Activated naive CD4-positive, alpha-beta T cell treated with anti-CD3 and anti-CD28 coated beads, Interleukin-2, amount 50 U/mL, for 72 hours (primary cell): ENCODE measurements around the gene COL25A1. TPM values are rescaled to one million over a fixed set of nuclear protein-coding genes. Genes with fewer than 3 reads are reported as not detected.
A peak's percentile ranks its signal among the peaks of the same experiment; 100 is the strongest.

Experiments used
- ATAC-seq, 2 donors: fragments of 150-1000 bp; cut with Tn5 transposase; 2 replicates each; pipeline ENCODE4 v1.10.0; 2021; ENCODE audit warnings: mild to moderate bottlenecking in 2 of 2, moderate library complexity in 2 of 2
- DNase-seq, 2 donors: peaks; one replicate each; pipeline ENCODE4 v3.0.0; 2021 to 2022; ENCODE audit warnings: low spot score in 2 of 2
- H3K27ac Mint-ChIP-seq, 2 donors: one replicate each; pipeline ENCODE4 v1.8.0; 2022; ENCODE audit warnings: mild to moderate bottlenecking in 2 of 2, mixed read lengths in 2 of 2
- H3K36me3 Mint-ChIP-seq, 2 donors: one replicate each; pipeline ENCODE4 v1.8.0; 2022; ENCODE audit warnings: mixed read lengths in 2 of 2
- H3K9me3 Mint-ChIP-seq, 2 donors: one replicate each; pipeline ENCODE4 v1.8.0; 2022; ENCODE audit warnings: mixed read lengths in 2 of 2
- total RNA-seq, 2 donors: library from RNA; stranded (reverse); gene quantifications; one replicate each; pipeline ENCODE4 v1.2.3, GENCODE V29; 2022

The COL25A1 gene
- total RNA-seq, 2 donors from 2014 or later: not detected

- ATAC-seq (no peak), DNase-seq (no peak)
- Mint-ChIP-seq H3K27ac (no peak overlapping the region), H3K36me3 (no peaks in the 10 kb centered on the region), H3K9me3 (no peaks in the 10 kb centered on the region)
Measured at GRCh38 chr4:109205186-109205585, 97.3 kb downstream of the COL25A1 start.

- H3K36me3 Mint-ChIP-seq: no peaks in the 10 kb centered on the region
- DNase-seq (no peak), ATAC-seq (no peak)
- no peaks in the 10 kb centered on the region for H3K9me3 Mint-ChIP-seq
- no peak overlapping the region for H3K27ac Mint-ChIP-seq
Measured at GRCh38 chr4:109199585-109199984, 102.9 kb downstream of the COL25A1 start.

DNA sequence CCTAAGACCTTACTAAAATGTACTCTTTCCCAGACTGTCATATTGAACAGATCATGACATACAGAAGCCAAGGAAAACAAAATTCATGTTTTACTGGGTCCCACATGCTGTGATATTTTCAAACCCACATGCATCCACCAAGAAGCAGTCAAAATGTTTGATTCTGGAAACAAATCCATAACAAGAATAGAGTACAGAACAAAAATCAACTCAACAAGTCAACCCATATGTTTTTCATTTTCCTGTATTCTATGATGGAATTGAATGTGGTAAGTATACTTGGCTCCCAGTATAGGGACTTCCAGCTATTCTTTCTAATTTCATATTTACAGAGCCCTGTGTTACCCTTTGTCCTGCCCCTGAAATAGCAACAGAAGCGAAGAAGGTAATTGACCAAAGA lies 106.8 kb downstream of the COL25A1 start:
- DNase-seq: no peak

GRCh38 chr4:109191216-109191615 lies 111.2 kb downstream of the COL25A1 start:
- DNase-seq (no peak), ATAC-seq (no peak)
- Mint-ChIP-seq H3K27ac (no peak overlapping the region), H3K9me3 (no peaks in the 10 kb centered on the region), H3K36me3 (no peaks in the 10 kb centered on the region)

More for the DNA sequence above, 106.8 kb downstream of the COL25A1 start:
- H3K36me3 Mint-ChIP-seq: no peaks in the 10 kb centered on the region
- no peak overlapping the region for H3K27ac Mint-ChIP-seq
- H3K9me3 Mint-ChIP-seq: no peaks in the 10 kb centered on the region
- no peak for ATAC-seq

DNA sequence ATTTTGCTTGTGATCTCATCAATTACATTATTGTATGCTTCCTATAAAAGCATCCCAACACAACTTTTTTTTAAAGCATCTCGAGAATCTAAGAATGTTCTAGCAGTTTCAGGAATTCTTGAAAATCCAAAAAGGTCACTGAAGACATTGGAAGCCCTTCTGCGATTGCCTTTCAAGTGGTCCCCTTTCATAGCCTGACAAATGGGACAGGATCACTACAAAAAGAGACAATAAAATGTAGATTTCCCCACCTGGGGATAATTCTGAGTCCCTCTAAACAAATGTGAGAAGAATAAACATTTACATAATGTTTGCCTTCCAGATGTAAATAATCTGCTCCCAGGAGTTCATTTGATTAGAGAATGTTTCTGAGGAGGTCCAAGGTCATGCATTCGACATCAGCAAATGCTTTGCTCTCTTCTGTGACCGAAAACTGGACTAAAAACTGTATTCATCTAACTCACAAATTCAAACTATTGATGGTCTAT lies 116.0 kb downstream of the COL25A1 start:
- DNase-seq: no peak
- no peaks in the 10 kb centered on the region for H3K9me3 Mint-ChIP-seq
- H3K36me3 Mint-ChIP-seq: no peaks in the 10 kb centered on the region

DNA sequence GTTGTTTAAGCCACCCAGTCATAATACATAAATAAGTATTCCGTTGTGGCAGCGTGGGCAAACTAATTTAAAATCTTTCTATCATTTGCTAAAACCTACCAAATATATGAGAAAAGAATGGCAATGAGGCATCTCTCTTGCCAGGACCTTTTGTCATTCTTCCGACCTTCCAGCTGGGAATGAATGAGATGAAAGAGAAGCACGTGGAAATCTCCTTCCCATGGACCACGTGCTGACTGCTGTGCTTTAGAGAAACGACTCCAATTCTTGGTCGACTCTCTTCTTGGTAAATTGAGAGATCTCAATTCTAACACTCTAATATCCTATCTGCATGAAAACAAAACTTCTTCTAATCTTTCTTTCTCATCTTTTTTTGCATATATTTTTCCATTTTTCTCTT lies 116.5 kb downstream of the COL25A1 start:
- no peaks in the 10 kb centered on the region for H3K36me3 Mint-ChIP-seq
- H3K27ac Mint-ChIP-seq: no peak overlapping the region
- ATAC-seq (no peak), DNase-seq (no peak)
- no peaks in the 10 kb centered on the region for H3K9me3 Mint-ChIP-seq

More for the DNA sequence above, 116.0 kb downstream of the COL25A1 start:
- ATAC-seq: no peak
- no peak overlapping the region for H3K27ac Mint-ChIP-seq

DNA sequence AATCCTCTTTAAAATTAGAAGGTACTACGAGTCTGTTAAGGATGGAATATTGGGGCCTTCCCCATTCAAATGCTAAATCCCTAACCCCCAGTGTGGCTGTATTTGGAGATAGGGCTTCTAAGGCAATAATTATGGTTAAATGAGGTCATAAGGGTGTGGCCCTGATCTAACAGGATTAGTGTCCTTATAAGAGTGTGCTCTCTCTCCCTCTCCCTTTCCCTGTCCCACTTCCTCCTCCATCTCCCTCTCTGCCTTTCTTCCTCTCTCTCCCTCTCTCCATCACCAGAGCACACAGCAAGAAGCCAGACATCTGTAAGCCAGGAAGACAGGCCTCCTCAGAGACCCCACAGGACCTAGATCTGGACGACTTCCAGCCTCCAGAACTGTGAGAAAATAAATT lies 116.9 kb downstream of the COL25A1 start:
- DNase-seq: no peak
- no peak for ATAC-seq
- H3K27ac Mint-ChIP-seq: no peak overlapping the region
- no peaks in the 10 kb centered on the region for H3K36me3 Mint-ChIP-seq
- no peaks in the 10 kb centered on the region for H3K9me3 Mint-ChIP-seq

DNA sequence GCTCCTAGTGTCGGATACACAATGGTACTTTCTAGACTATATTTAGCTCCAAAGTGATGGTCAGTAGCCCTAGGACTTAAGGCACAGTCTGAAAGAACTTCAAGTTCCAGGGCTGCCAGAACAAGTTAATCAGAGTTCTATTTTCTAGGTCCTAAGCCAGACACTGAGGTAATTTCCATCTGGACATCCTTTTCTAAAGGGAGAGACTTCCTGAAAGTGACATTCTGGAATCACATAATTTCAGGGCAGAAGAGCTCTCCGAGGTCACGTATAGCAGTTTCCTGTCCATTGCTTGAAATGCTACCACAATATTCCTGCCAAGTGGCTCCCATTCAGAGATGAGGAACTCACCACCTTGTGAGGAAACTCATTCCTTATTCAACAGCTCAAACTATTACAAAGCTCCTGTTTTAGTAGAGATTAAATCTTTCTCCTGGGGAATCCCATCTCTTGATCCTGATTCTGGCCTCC lies 117.9 kb downstream of the COL25A1 start:
- H3K27ac Mint-ChIP-seq: no peak overlapping the region
- H3K36me3 Mint-ChIP-seq: no peaks in the 10 kb centered on the region
- no peak for DNase-seq
- no peaks in the 10 kb centered on the region for H3K9me3 Mint-ChIP-seq
- no peak for ATAC-seq

DNA sequence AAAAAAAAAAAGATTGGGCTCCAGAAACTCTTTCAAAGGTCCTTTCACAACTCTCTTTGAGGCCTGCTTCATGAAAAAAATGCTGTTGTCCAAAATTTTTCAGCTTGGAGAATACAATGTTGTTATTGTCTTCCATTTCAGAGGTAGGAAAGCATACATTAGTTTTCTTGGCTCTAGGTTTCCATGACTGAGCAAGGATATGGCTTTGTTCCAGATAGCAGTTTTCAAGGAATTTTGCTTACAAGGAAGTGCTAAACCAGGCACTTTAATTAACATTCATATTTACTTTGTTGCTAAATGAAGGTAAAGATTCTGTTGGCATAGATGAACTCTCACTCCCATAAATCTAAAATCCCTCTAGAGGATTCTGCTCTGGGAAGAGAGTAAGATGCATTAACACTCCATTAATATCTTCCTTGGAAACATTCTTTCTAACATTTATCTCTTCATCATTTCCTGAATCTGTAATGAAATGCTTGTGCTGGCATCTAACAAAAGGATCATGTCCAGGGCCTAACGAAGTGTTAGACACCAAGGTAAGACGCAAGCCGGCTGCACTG lies 118.4 kb downstream of the COL25A1 start:
- DNase-seq (no peak), ATAC-seq (no peak)
- no peaks in the 10 kb centered on the region for H3K9me3 Mint-ChIP-seq
- no peaks in the 10 kb centered on the region for H3K36me3 Mint-ChIP-seq
- no peak overlapping the region for H3K27ac Mint-ChIP-seq

DNA sequence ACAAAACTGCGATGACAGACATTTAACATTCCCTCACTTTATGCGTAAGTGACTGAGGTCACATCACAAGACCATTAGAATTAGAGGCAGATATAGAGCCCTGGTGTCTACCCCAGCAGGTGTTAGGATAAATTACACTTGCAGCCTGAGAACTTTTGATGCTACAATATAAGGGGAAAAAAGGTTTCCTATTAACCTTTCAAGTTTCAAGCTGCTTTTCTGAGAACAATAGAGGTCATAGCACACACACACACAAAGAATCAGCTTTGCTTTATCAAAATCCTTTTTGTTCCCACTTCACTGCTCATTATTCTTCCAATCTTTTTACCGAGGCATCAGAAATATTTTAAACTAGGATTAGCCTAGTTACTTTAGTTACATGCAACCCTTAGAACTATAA lies 119.8 kb downstream of the COL25A1 start:
- Mint-ChIP-seq H3K36me3 (no peaks in the 10 kb centered on the region), H3K27ac (no peak overlapping the region), H3K9me3 (no peaks in the 10 kb centered on the region)
- ATAC-seq (no peak), DNase-seq (no peak)

DNA sequence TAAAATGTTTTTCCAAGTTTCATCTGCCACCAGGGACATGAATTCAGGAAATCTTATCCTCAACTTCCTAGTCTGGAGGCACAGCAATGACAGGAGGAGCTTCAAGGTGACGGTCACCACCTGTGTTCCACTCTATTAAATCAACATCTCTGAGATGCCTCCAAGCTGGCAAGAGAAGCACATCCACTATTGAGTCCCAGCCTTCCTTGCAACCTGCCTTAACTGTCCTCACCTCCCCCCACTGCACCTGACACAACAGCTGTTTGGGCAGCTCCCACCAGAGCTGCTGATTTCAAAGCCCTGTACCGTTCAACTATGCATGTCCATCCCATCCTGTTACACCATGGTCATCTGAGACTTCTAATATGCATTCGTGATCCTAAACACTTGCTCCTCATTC lies 123.4 kb downstream of the COL25A1 start:
- ATAC-seq (no peak), DNase-seq (no peak)
- no peaks in the 10 kb centered on the region for H3K36me3 Mint-ChIP-seq
- H3K27ac Mint-ChIP-seq: no peak overlapping the region
- H3K9me3 Mint-ChIP-seq: no peaks in the 10 kb centered on the region

GRCh38 chr4:109177096-109177810 lies 125.2 kb downstream of the COL25A1 start:
- no peak for ATAC-seq
- no peaks in the 10 kb centered on the region for H3K36me3 Mint-ChIP-seq

GRCh38 chr4:109174224-109174953 lies 128.1 kb downstream of the COL25A1 start:
- DNase-seq (no peak), ATAC-seq (no peak)
- Mint-ChIP-seq H3K27ac (no peak overlapping the region), H3K36me3 (no peaks in the 10 kb centered on the region), H3K9me3 (no peaks in the 10 kb centered on the region)

More at GRCh38 chr4:109177096-109177810, 125.2 kb downstream of the COL25A1 start:
- Mint-ChIP-seq H3K27ac (no peak overlapping the region), H3K9me3 (no peaks in the 10 kb centered on the region)
- DNase-seq: no peak

- H3K36me3 Mint-ChIP-seq: no peaks in the 10 kb centered on the region
- H3K9me3 Mint-ChIP-seq: no peaks in the 10 kb centered on the region
- H3K27ac Mint-ChIP-seq: no peak overlapping the region
- DNase-seq (no peak), ATAC-seq (no peak)
Measured at GRCh38 chr4:109172301-109172700, 130.2 kb downstream of the COL25A1 start.

- H3K27ac Mint-ChIP-seq: no peak overlapping the region
- ATAC-seq: no peak
- H3K36me3 Mint-ChIP-seq: no peaks in the 10 kb centered on the region
- no peaks in the 10 kb centered on the region for H3K9me3 Mint-ChIP-seq
- no peak for DNase-seq
Measured at GRCh38 chr4:109171070-109171469, 131.4 kb downstream of the COL25A1 start.

DNA sequence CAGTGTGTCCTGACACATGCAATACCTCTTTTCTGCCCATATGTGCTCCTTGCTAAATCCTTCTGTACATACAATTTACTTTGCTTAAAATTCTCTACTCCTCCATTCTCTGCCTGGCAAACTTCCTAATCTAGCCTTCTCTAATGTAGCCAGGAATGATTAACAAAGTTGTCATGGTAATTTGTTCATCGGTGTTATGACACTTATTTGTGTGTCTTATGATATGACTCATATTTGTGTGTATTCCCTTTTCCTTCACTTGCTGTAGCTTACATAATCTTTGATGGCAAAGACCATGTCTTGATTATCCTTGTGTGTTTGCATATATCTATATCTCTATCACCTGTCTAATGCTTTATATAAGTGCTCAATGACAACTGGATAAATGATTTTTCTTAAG lies 133.3 kb downstream of the COL25A1 start:
- Mint-ChIP-seq H3K27ac (peak overlapping the region in 1 of 2 donors; percentile 73), H3K36me3 (no peaks in the 10 kb centered on the region), H3K9me3 (no peaks in the 10 kb centered on the region)
- DNase-seq: no peak
- ATAC-seq: no peak

DNA sequence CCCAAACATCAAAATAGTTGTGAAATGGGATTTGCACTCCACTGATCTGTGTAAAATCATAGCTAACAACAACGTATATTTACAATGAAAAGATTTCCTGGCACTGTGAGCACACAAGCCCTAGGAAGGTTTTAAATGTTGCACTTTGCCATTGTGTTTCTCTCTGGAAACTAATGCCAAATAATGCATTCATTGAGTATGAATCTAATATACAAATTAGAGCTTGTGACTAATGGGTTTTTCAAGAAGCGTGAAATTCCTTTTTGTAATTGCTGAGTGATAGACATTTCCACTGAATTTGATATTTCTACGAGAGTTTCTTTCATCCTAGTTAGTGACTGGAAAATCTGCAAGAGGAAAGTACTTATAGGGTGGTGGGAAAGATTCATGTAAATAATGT lies 135.9 kb downstream of the COL25A1 start:
- DNase-seq (no peak), ATAC-seq (no peak)
- H3K9me3 Mint-ChIP-seq: no peaks in the 10 kb centered on the region
- H3K27ac Mint-ChIP-seq: no peak overlapping the region
- no peaks in the 10 kb centered on the region for H3K36me3 Mint-ChIP-seq
